Cerebellar cortex (tissue), 1 donor: Measurements from ENCODE around the gene TCERG1.

Experiments used
- DNase-seq: peaks from one replicate; pipeline ENCODE4 v3.0.0-alpha.2; 2015; ENCODE audit warnings: low spot score

TCERG1 gene

DNA sequence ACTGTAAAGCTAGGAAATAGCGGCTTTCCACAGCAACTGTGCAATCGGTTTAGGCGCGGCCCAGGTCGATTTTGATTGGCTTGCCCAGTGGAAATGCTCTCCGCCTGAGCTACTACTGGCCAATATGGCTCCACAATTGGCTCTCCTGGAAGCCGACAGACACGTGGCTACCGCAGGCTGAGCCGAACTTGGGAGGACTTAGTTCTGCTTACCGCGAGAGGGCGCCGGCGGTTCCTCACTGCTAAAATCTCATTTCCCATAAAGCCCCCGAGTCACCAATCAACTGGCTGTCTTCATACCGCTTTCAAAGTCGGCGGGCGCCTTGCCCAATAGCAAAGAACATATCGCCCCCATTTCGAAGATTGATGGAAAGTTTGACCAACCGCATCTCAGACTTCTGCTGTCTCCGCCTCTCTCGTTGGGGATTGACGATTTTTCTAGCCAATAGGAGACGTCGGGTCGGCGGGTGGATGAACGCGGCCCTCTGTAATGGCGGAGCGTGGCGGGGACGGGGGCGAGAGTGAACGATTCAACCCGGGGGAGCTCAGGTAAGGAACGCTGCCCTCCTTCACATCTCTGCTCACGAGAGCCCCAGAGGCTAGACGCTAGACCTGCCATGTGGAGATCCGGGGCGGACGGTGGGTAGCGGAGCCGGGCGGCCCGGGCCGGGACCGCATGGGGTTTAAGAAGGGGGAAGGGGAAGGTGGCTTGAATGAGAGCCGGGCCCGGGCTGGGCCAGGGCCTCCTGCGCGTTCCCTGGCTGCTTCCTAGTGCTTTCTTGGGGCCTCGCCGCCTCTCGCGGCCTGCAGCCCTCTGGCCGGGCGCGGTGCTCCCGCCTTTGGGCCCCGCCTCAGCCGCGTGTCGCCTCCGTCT, at the start of gene TCERG1:
Gene TCERG1 (plus strand): TSS at position 473 of the 873 bp plus-strand sequence. CDS start 17 bp downstream, at position 490.
- peak; percentile 100 for DNase-seq

- no peak for DNase-seq
Observed at GRCh38 chr5:146398826-146399225, 48.3 kb upstream of the TCERG1 start.

- DNase-seq: no peak
Observed at GRCh38 chr5:146399481-146399880, 47.7 kb upstream of the TCERG1 start.

- no peak for DNase-seq
Observed at GRCh38 chr5:146400201-146400600, 46.9 kb upstream of the TCERG1 start.

DNA sequence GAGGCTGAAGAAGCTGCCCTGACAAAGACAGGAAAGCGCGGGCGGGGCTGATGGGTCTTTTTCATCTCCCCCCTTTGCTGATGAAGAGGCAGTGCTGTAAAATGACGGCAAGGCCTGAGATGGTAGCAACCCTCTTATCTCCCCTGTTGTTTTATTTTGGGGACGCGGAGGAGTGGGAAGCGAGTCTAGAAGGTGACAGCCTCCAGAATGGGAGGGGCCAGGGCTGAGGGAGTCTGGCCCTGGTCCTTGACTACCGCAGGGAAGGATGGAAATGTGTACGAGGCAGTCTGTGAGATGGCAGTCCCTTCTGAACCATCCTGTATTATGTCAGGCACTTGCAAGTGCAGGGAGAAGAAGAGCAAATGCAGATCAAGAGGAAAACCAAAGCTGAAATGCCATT, 46.1 kb upstream of the TCERG1 start:
- no peak for DNase-seq

GRCh38 chr5:146402949-146403348, 44.2 kb upstream of the TCERG1 start:
- no peak for DNase-seq

GRCh38 chr5:146409054-146409671, 38.0 kb upstream of the TCERG1 start:
- no peak for DNase-seq

- no peak for DNase-seq
Observed at GRCh38 chr5:146410272-146410671, 36.9 kb upstream of the TCERG1 start.

DNA sequence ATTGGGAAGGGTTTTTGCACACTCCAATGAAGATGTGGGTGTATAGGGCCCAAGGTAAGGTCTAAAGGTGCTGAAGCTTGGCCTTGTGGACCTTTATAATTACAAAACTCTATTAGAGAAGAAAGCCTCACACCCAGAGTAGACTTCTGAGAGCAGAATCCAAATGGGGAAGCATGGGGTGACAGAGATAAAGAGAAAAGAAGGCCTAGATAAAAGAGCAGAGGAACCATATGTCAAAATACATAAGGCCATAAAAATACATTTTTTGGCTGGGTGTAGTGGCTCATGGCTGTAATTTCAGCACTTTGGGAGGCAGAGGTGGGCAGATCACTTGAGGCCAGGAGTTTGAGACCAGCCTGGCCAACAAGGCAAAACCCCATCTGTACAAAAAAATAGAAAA, 27.4 kb upstream of the TCERG1 start:
- no peak for DNase-seq

DNA sequence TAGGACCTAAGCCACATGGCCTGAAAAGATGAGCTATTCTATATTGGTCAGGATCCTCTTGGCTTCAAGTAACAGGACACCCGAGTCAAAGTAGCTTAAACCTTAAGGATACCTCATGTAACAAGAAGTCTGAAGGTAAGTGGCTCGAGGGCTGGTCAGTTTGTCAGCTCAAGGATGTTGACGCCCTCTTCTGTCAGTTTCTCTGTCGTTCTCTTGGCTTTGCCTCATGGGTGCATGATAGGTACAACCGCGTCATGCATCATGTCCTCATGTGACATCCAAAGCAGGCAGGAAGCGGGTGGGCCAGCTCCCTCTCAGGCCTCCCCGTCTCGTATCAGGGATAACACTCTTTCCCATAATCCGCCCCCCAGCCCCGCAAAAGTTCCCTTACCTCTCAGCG, 22.1 kb upstream of the TCERG1 start:
- no peak for DNase-seq

DNA sequence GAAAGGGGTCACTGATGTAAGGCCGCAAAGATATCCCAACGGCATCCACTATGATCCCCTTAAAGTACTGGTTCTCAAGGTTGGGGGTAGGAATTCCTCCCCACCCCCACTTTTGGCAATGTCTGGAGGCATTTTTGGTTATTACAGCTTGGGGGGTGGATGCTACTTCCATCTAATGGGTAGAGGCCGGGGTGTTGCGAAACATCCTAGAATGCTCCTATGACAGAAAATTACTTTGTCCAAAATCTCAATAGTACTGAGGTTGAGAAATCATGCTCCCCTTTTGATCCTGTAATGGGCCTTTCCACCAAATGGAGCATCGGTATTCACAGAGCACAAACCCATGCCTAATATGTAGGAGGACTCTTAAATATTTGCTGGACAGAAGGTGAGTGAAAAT, 20.8 kb upstream of the TCERG1 start:
- no peak for DNase-seq

DNA sequence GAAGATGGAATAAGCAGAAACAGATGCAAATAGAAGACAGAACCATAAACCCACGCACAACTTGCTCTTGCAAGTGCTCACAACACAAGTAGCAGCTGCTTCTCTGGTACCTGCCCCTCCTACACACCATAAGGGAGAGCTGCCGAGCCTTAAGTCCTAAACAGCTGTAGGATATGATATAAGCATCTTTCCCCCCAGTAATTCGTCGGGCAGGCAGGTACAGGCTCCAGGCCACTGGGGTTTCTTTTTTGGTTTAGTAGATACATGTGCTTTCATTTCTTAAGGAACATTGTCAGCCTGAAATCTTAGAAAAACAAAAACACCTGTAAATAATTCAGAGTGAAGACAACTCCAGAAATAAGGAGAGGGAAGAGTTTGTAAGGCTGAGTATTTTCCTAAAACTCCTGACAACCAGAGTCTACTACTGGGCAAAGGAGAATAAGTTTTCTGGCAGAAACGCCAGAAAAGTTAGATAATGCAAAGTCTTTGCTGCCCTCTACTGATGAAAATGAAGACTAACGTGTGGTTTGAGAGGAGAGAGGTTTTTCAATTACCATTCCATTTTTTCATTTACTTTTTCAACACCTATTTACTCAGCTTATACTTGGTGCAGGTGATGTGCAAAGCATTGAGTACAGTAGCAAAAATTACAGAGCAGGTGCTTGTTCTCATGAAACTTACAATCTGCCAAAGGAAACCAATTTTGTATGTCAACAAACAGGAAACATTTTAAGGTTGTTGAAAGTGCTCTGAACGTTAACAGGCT, 20.1 kb upstream of the TCERG1 start:
- peak; percentile 44 for DNase-seq

DNA sequence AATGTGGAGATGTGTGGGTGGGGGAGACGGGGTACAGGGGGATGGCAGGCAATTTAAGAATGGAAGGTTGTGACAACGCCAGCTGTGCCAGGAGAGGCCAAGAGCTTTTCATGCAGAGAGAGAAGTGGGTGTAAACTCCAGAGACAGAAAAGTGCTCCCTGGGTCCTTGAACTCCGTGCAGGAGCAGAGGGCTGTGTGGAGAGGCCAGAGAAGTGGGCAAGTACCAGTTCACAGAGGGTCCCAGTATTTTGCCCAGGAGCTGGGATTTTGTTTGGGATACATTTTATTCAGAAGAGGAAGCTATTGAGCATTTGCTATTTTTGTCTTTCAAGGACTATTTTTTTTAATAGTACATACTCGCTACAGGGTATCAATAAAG, 19.5 kb upstream of the TCERG1 start:
- no peak for DNase-seq

DNA sequence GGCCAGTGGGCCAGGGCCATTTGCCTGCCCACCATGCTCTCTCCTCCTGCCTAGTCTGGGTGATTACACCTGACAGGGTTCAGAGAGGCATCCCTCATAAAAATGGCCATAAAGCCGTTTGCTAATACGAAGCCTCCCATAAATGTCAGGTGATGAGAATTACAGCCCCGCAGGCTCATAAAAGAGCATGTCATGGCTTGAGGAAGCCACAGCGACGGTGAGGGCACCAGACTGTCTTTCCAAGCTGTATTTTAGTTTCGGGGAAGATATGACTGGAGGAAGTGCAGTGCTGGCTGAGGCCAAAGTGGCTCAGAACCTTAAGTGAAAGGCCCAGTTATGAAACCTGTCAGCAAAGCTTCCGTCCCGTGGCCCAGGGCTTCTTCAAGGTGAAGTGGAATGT, 18.5 kb upstream of the TCERG1 start:
- DNase-seq: no peak

DNA sequence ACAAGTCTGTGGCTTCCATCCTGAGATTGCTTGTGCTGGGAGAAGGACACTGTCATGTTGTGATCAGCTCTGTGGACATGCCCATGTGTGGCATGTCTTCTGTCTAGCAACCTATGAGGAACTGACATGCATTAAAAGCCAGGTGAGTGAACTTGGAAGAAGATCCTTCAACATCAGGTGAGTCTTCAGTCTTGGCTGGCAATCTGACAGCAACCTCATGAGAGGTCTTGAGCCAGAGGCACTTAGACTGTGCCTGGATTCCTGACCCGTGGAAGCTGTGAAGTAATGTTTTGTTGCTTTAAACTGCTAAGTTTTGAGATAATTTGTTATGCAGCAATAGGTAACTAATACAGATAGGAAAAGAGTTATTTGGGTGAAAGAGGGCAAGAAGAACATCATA, 6.8 kb upstream of the TCERG1 start:
- no peak for DNase-seq

DNA sequence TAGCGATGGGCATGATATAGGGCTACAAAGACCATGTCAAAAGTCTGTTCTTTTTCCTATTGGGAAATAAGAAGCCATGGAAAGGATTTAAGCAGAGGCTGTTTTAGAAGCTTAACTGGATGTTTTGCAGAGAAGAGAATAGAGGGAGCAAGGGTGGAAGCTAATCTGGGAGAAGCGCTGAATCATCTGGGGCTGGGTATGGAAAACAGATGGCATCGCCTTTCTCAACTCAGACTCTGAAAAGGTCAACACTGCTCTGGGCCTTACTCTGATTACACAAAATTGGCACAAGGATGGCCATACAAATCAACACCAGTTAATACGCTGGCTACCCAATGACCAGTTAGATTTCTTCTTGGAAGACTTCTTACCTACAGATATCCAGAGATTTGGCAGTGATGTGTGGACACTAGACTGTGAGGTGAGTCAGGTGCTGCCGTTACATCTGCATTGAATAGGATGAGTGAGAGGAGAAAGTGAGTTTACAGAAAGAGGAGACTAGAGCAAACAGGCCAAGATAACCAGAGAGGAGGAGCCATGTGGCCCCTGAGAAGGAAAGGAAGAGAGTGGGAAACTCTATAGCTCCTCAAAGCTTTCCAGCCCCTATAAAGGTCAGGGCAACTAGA, 6.2 kb upstream of the TCERG1 start:
- no peak for DNase-seq

GRCh38 chr5:146441896-146442295, 5.2 kb upstream of the TCERG1 start:
- DNase-seq: no peak

GRCh38 chr5:146447734-146448380, 724 bp downstream of the TCERG1 start:
- no peak for DNase-seq

DNA sequence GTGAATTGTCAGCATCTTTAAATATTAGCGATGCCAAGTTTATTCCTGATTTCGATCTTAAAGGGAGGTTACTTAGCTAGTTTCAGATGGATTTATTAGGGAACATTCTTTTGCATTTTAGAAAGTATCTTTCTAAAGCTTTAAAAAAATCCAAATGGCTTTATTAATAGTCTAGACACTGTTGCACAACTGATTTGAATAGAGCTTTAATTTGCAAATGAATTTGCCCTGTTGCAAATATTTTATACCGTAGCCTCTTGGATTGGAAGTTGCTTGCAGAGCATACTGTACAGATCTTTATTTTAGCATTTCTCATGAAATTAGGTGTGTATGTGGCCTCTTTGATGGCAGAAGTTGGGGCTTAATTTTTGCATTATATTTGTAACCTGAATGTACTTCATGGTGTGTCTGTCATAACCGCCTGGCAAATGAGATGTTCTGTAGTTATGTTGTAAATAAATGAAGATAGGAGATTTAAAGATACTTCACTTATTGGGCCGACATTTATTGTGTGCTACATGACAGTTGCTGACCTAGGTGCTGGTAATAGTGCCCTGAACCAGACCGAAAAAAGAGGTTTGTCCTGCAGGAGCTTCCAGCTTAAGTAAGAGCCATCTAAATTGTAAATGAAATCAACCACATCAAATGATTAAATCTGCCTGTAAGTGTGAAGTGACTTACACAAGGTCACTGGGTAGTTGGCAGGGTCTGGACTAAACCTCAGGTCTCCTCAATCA, 1.8 kb downstream of the TCERG1 start:
- no peak for DNase-seq

GRCh38 chr5:146450002-146450401, 2.9 kb downstream of the TCERG1 start:
- DNase-seq: no peak

DNA sequence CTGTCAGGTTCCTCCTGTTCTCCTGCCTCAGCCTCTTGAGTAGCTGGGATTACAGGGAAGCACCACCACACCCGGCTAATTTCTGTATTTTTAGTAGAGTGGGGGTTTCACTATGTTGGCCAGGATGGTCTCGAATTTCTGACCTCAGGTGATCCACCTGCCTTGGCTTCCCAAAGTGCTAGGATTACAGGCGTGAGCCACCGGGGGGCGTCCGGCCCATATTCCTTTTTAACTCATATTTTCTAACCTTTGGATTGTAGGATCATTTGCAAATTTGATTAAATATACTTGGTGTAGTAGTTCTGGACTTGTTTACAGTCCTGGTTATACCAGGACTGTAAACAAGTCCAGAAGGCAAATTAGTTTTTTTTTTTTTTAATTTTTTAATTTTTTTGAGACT, 4.3 kb downstream of the TCERG1 start:
- DNase-seq: no peak
